GM18498 (cell line): ENCODE results near the gene KAT2A.
"Not testable (repeated sequence)": the region's sequence is repeated elsewhere in the genome, so short reads cannot be mapped to it uniquely, and the experiment has no call there.

Experiments used
- ATAC-seq: cut with Tn5 transposase; IDR thresholded peaks from one replicate; pipeline ENCODE4 v1.9.1; 2021; ENCODE audit warnings: mild to moderate bottlenecking, moderate library complexity; ENCODE audit not compliant: unreplicated experiment

The KAT2A gene

GRCh38 chr17:42120770-42121769 lies at the start of gene KAT2A:
TSS of gene KAT2A (minus strand) at chr17:42121367. CDS start at chr17:42121304, 63 bp downstream.
- ATAC-seq = peak; percentile 64

GRCh38 chr17:42169351-42169750 lies 48.2 kb upstream of the KAT2A start:
- no peak for ATAC-seq

GRCh38 chr17:42167807-42168206 lies 46.6 kb upstream of the KAT2A start:
- no peak for ATAC-seq

- ATAC-seq = no peak
These were observed 45.1 kb upstream of the KAT2A start for GRCh38 chr17:42166196-42166763.

- ATAC-seq = no peak
These were observed 44.6 kb upstream of the KAT2A start for GRCh38 chr17:42165751-42166150.

GRCh38 chr17:42163696-42164407 lies 42.7 kb upstream of the KAT2A start:
- no peak for ATAC-seq

GRCh38 chr17:42163113-42163512 lies 41.9 kb upstream of the KAT2A start:
- ATAC-seq = no peak

- ATAC-seq = no peak
These were observed 39.4 kb upstream of the KAT2A start for GRCh38 chr17:42160531-42160910.

GRCh38 chr17:42159796-42160530 lies 38.8 kb upstream of the KAT2A start:
- no peak for ATAC-seq

GRCh38 chr17:42155614-42156045 lies 34.5 kb upstream of the KAT2A start:
- no peak for ATAC-seq

GRCh38 chr17:42153919-42154742 lies 33.0 kb upstream of the KAT2A start:
- ATAC-seq = no peak

- no peak for ATAC-seq
These were observed 25.9 kb upstream of the KAT2A start for GRCh38 chr17:42146911-42147607.

GRCh38 chr17:42143138-42143537 lies 22.0 kb upstream of the KAT2A start:
- ATAC-seq = not testable (repeated sequence)

- no peak for ATAC-seq
These were observed 21.3 kb upstream of the KAT2A start for GRCh38 chr17:42142371-42142896.

GRCh38 chr17:42141382-42141781 lies 20.2 kb upstream of the KAT2A start:
- ATAC-seq = no peak

GRCh38 chr17:42140690-42141089 lies 19.5 kb upstream of the KAT2A start:
- not testable (repeated sequence) for ATAC-seq

- ATAC-seq = no peak
These were observed 17.8 kb upstream of the KAT2A start for GRCh38 chr17:42138749-42139492.

GRCh38 chr17:42136654-42137051 lies 15.5 kb upstream of the KAT2A start:
- ATAC-seq = no peak
